HUES6 (cell line): Measurements from ENCODE around the gene SERPINE1.

Source experiments
- H3K27ac ChIP-seq: 2 replicates; pipeline ENCODE4 v1.7.0; 2013; ENCODE audit warnings: low read depth, mild to moderate bottlenecking, low read length, inconsistent platforms
- H3K27me3 ChIP-seq: 2 replicates; pipeline ENCODE4 v1.6.1; 2013; ENCODE audit warnings: low read length; ENCODE audit not compliant: control insufficient read depth, insufficient read depth
- H3K36me3 ChIP-seq: 2 replicates; pipeline ENCODE4 v1.6.1; 2013; ENCODE audit warnings: low read length; ENCODE audit not compliant: control insufficient read depth, insufficient read depth
- H3K4me1 ChIP-seq: 2 replicates; pipeline ENCODE4 v1.6.1; 2013; ENCODE audit warnings: low read length; ENCODE audit not compliant: control insufficient read depth, insufficient read depth
- H3K4me3 ChIP-seq: 2 replicates; pipeline ENCODE4 v1.5.1; 2013; ENCODE audit warnings: low read depth, low read length
- H3K9ac ChIP-seq: one replicate; pipeline ENCODE4 v1.6.1; 2013; ENCODE audit warnings: mild to moderate bottlenecking, low read length
- H3K9me3 ChIP-seq: 2 replicates; pipeline ENCODE4 v1.6.1; 2013; ENCODE audit warnings: low read depth, low read length; ENCODE audit not compliant: control insufficient read depth, insufficient read depth

Gene SERPINE1

GRCh38 chr7:101186844-101187428 is 60.0 kb downstream of the SERPINE1 start:
- Histone ChIP-seq H3K27me3 (no peaks in the 10 kb centered on the region; the same call in 1 of the 2 replicates), H3K4me1 (no peaks in the 10 kb centered on the region), H3K9me3 (no peaks in the 10 kb centered on the region), H3K4me3 (no peak overlapping the region), H3K9ac (no peak overlapping the region), H3K36me3 (no peaks in the 10 kb centered on the region), H3K27ac (no peak overlapping the region)
